HG02610 (cell line): ENCODE data around the gene SMCO3.
A peak's percentile ranks its signal among the peaks of the same experiment; 100 is the strongest.

Experiments
- ATAC-seq: cut with Tn5 transposase; IDR thresholded peaks from one replicate; pipeline ENCODE4 v1.9.1; 2021; ENCODE audit warnings: mild to moderate bottlenecking, moderate library complexity; ENCODE audit not compliant: unreplicated experiment

The SMCO3 gene

GRCh38 chr12:14814014-14814413, at the start of gene SMCO3:
Gene SMCO3, minus strand, starts transcription at chr12:14814182. Its CDS starts 7,502 bp downstream, at chr12:14806680.
- no peak for ATAC-seq

- ATAC-seq = no peak
These were observed 46.5 kb upstream of the SMCO3 start for GRCh38 chr12:14860490-14860889.

- ATAC-seq = no peak
These were observed 44.5 kb upstream of the SMCO3 start for GRCh38 chr12:14858513-14858912.

GRCh38 chr12:14854586-14855183, 40.7 kb upstream of the SMCO3 start:
- no peak for ATAC-seq

GRCh38 chr12:14853961-14854360, 40.0 kb upstream of the SMCO3 start:
- no peak for ATAC-seq

- ATAC-seq = no peak
These were observed 38.9 kb upstream of the SMCO3 start for GRCh38 chr12:14852880-14853279.

GRCh38 chr12:14850929-14851663, 37.1 kb upstream of the SMCO3 start:
- ATAC-seq = no peak

GRCh38 chr12:14849661-14850060, 35.7 kb upstream of the SMCO3 start:
- ATAC-seq = no peak

GRCh38 chr12:14846876-14847580, 33.0 kb upstream of the SMCO3 start:
- ATAC-seq = no peak

GRCh38 chr12:14846042-14846587, 32.1 kb upstream of the SMCO3 start:
- no peak for ATAC-seq

- ATAC-seq = peak; percentile 46
These were observed 31.4 kb upstream of the SMCO3 start for GRCh38 chr12:14845350-14845750.

- no peak for ATAC-seq
These were observed 30.4 kb upstream of the SMCO3 start for GRCh38 chr12:14844401-14844800.

- ATAC-seq = no peak
These were observed 29.5 kb upstream of the SMCO3 start, which contains the start of gene ART4 for GRCh38 chr12:14843425-14843887. Gene ART4, minus strand, starts transcription at chr12:14843526. Its CDS starts 413 bp downstream, at chr12:14843113.

GRCh38 chr12:14842315-14842714, 28.3 kb upstream of the SMCO3 start:
- no peak for ATAC-seq

- ATAC-seq = no peak
These were observed 27.8 kb upstream of the SMCO3 start for GRCh38 chr12:14841761-14842160.

- no peak for ATAC-seq
These were observed 26.6 kb upstream of the SMCO3 start for GRCh38 chr12:14840616-14841015.

- no peak for ATAC-seq
These were observed 25.3 kb upstream of the SMCO3 start for GRCh38 chr12:14839262-14839661.

GRCh38 chr12:14836336-14837210, 22.6 kb upstream of the SMCO3 start:
- no peak for ATAC-seq

- no peak for ATAC-seq
These were observed 20.5 kb upstream of the SMCO3 start for GRCh38 chr12:14834509-14834908.

GRCh38 chr12:14833952-14834351, 20.0 kb upstream of the SMCO3 start:
- no peak for ATAC-seq
